Head of caudate nucleus (tissue), 42 donors: Measurements from ENCODE around the gene SMAP2.
"Not testable (repeated sequence)": the region's sequence is repeated elsewhere in the genome, so short reads cannot be mapped to it uniquely, and the experiment has no call there.

Experiments used
- DNase-seq, 42 donors: peaks; one replicate each; pipeline versions ENCODE4 v3.0.0 to v3.0.0-alpha.2; 2020 to 2021; ENCODE audit warnings: mixed read lengths in 7 of 42
- intact Hi-C: fragments of 100-400 bp; cut with DNase I; formaldehyde crosslinking; loops from one replicate; pipeline ENCODE4 v1.15.0; 2022

Gene SMAP2

DNA sequence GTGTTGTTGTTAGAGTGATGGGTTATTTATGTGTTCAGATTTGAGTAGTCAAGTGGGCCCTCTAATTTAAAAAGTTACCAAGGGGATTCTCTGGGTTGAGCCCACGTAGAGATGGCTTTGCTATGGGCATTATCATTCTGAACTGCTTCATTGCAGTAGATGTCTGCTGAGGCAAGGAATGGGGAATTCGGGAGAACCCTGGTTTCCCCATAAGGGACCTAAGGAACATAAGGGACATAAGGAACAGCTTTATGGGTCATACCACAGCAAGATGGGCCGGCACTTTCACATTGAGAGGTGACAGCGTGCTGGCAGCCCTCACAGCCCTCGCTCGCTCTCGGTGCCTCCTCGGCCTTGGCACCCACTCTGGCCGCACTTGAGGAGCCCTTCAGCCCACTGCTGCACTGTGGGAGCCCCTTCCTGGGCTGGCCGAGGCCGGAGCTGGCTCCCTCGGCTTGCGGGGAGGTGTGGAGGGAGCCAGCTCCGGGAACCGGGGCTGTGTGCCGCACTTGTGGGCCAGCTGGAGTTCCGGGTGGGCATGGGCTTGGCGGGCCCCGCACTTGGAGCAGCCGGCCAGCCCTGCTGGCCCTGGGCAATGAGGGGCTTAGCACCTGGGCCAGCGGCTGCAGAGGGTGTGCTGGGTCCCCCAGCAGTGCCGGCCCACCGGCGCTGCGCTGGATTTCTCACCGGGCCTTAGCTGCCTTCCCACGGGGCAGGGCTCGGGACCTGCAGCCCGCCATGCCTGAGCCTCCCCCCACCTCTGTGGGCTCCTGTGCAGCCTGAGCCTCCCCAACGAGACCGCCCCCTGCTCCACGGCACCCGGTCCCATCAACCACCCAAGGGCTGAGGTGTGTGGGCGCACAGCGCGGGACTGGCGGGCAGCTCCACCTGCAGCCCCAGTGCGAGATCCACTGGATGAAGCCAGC is 14.1 kb downstream of the SMAP2 start:
- intact Hi-C loops, result not testable (repeated sequence)

DNA sequence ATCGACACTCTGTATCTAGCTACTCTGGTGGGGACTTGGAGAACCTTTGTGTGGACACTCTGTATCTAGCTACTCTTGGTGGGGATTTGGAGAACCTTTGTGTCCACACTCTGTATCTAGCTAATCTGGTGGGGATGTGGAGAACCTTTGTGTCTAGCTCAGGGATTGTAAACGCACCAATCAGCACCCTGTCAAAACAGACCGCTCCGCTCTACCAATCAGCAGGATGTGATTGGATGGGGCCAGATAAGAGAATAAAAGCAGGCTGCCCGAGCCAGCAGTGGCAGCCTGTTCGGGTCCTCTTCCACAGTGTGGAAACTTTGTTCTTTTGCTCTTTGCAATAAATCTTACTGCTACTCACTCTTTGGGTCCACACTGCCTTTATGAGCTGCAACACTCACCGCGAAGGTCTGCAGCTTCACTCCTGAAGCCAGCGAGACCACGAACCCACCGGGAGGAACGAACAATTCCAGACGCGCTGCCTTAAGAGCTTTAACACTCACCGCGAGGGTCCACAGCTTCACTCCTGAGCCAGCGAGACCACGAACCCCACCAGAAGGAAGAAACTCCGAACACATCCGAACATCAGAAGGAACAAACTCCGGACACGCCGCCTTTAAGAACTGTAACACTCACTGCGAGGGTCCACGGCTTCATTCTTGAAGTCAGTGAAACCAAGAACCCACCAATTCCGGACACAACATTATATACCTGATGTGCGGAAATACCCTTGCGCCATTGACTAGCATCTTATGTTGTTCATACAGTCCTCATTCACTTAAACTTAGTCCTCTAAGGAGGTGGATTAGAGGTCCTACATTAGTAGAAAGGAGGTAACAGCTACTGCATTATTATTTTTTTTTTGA is 15.2 kb downstream of the SMAP2 start:
- DNase-seq, intact Hi-C loops: not testable (repeated sequence)

More for the DNA sequence above, 14.1 kb downstream of the SMAP2 start:
- DNase-seq, result not testable (repeated sequence)

GRCh38 chr1:40389322-40389803 is 15.8 kb downstream of the SMAP2 start:
- peak in 1 of 42 donors; percentile 30 for DNase-seq
- intact Hi-C loops, result no loop called here

GRCh38 chr1:40389871-40390560 is 16.5 kb downstream of the SMAP2 start:
- DNase-seq, result peak in 5 of 42 donors; percentile 37 to 67 (median 38)
- intact Hi-C loops, result loop anchor here (10.0 kb wide), 1 partner anchor 75 kb away; the partner anchor contains the start of gene COL9A2

DNA sequence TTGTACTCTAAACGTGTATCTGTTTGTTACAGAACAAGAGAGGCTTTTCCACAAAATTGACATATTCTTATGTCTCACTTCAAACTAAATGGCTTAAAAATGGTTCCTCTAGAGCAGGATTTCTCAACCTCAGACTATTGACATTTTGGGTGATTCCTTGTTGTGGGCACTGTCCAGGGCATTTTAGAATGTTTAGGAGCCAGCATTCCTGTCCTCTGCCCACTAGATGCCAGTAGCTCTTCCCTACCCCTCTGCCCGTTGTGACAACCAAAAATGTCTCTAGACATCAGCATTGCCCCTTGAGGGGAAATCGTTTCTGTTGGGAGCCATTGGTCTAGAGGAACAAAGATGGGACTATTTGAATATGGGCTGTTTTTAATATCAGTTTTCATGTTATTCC is 17.3 kb downstream of the SMAP2 start:
- no peak for DNase-seq
- intact Hi-C loops, result loop anchor here (10.0 kb wide), 1 partner anchor 76 kb away; the partner anchor contains the start of gene COL9A2

GRCh38 chr1:40391688-40392145 is 18.2 kb downstream of the SMAP2 start:
- intact Hi-C loops, result loop anchor here (10.0 kb wide), 1 partner anchor 77 kb away; the partner anchor contains the start of gene COL9A2
- DNase-seq, result no peak

- intact Hi-C loops, result loop anchor here (10.0 kb wide), 1 partner anchor 77 kb away; the partner anchor contains the start of gene COL9A2
- peak in 28 of 42 donors; percentile 33 to 79 (median 51) for DNase-seq
Observed at GRCh38 chr1:40392221-40392620, 18.7 kb downstream of the SMAP2 start.

DNA sequence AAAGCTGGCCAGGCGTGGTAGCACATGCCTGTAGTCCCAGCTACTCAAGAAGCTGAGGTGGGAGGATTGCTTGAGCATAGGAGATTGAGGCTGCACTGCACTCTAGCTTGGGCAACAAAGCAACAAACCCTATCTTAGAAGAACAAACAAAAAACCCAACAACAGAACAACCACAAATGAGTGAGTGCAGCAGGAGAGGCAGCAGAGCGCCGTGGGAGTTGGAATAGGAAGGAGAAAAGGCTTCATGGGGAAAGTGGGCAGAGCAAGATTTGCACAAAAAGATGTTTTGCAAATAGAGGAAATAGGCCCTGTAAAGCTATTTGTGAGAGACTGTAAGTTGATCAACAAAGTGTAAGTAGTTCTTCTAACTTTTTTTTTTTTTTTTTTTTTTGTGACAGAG is 19.6 kb downstream of the SMAP2 start:
- DNase-seq, result no peak
- intact Hi-C loops, result loop anchor here (10.0 kb wide), 1 partner anchor 78 kb away; the partner anchor contains the start of gene COL9A2

- intact Hi-C loops, result loop anchor here (10.0 kb wide), 1 partner anchor 80 kb away; the partner anchor contains the start of gene COL9A2
Observed at GRCh38 chr1:40394491-40395172, 21.1 kb downstream of the SMAP2 start.

DNA sequence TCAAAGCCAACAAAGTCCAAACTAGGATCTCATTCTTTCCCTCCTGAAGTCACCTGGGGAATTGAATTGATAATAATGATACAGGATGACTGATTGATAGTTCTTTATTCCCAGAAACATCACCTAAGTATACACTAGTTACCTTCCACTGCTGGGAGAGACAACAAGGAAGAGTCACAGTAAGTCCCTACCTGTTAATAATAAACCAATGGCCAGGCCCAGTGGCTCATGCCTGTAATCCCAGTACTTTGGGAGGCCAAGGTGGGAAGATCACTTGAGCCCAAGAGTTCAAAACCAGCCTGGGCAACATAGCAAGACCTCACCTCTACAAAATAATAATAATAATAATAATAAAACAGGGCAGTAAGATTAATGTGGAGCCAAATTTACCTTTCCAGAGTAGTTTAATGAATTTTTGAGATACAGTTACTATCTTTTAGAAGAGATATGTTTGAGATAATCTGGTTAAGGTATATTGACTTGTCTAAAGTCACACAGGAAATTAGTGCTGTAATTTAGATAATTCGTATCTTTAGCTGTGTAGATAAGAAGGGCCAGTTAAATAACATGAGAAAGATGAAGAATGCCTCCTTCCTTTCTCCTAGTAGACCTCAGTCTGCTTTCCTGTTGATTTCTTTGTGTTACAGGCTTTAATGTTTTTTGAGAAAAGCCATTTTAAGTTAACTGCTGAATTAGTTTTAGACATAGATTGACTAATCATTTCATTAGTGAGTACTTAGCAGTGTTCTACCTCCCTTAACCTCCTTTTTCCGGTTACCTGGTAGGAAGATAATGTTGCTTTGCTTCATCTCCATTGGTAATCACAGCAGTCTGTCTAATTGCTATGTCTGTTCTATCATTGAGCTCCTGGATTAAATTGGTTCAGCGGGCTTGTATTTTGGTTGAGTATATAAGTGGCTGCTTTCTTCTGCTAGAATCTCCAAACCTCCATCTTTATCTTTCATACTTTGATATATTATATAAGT is 22.0 kb downstream of the SMAP2 start:
- no peak for DNase-seq
- intact Hi-C loops, result loop anchor here (10.0 kb wide), 1 partner anchor 81 kb away; the partner anchor contains the start of gene COL9A2

More at GRCh38 chr1:40394491-40395172, 21.1 kb downstream of the SMAP2 start:
- no peak for DNase-seq

DNA sequence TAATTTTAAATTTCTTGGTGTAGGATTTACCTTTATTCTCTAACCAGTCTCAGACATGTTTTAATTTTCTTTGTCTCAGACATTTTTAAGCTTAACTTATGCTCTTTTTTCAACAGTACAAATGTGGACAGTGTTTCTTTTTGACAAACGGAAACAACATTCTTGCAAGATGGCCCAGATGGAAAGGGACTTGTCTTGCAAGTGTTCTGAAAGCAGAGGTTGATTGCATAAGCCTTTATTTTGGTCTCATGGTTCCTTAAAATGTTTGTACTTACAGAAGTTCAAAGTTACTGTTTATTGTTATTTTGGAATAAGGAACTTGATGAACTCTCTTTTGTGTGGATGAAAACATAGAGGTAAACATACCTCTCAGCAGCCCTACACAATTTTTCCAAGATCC is 22.9 kb downstream of the SMAP2 start:
- intact Hi-C loops, result loop anchor here (10.0 kb wide), 1 partner anchor 82 kb away; the partner anchor contains the start of gene COL9A2
- no peak for DNase-seq

- DNase-seq, result no peak
- intact Hi-C loops, result loop anchor here (10.0 kb wide), 1 partner anchor 82 kb away; the partner anchor contains the start of gene COL9A2
Observed at GRCh38 chr1:40397258-40397657, 23.7 kb downstream of the SMAP2 start.

DNA sequence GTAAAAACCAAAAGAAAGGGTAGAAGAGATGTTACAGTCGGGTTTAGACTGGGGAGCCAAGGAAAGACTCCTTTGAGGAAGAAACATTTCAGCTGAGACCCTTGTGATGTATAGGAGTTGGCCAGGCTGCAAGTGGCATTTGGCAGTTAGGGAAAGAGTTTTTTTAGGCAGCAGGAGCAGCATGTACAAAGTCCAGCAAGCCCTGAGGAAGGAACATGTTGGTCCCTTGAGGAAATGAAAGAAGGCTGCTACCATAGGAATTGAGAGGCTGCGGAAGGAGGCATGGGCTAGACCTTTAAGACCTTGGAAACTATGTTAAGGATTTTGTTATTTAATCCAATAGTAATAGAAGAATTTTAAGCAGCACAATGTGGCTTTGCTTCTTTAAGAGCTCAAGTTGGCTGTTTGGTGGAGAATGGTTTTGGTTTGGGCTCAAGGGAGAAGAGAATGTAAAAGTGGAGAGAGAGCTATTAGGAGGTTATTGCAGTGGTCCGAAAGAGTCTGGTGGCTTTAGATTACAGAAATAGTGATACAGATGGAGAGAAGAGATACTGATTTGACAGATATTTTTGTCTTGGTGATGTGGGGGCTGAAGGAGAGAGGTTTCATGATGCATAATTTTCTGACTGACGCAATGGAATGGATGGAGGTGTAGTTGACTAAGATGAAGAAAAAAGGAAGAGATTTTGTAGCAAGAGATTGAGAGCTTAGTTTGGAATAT is 26.6 kb downstream of the SMAP2 start:
- DNase-seq, result peak in 2 of 42 donors; percentile 16 to 51
- intact Hi-C loops, result loop anchor here (10.0 kb wide), 2 partner anchors 85 to 255 kb away; partner anchors contain the start of gene COL9A2

GRCh38 chr1:40401473-40402201 is 28.1 kb downstream of the SMAP2 start:
- intact Hi-C loops, result loop anchor here (10.0 kb wide), 1 partner anchor 257 kb away; no protein-coding TSS in a partner anchor
- DNase-seq, result no peak
